HG03039 (cell line): ENCODE results near the gene PRSS48.
"Not testable (repeated sequence)": the region's sequence is repeated elsewhere in the genome, so short reads cannot be mapped to it uniquely, and the experiment has no call there.

Experiments
- ATAC-seq: cut with Tn5 transposase; IDR thresholded peaks from one replicate; pipeline ENCODE4 v1.9.1; 2021; ENCODE audit warnings: mild to moderate bottlenecking, moderate library complexity; ENCODE audit not compliant: unreplicated experiment

Gene PRSS48

DNA sequence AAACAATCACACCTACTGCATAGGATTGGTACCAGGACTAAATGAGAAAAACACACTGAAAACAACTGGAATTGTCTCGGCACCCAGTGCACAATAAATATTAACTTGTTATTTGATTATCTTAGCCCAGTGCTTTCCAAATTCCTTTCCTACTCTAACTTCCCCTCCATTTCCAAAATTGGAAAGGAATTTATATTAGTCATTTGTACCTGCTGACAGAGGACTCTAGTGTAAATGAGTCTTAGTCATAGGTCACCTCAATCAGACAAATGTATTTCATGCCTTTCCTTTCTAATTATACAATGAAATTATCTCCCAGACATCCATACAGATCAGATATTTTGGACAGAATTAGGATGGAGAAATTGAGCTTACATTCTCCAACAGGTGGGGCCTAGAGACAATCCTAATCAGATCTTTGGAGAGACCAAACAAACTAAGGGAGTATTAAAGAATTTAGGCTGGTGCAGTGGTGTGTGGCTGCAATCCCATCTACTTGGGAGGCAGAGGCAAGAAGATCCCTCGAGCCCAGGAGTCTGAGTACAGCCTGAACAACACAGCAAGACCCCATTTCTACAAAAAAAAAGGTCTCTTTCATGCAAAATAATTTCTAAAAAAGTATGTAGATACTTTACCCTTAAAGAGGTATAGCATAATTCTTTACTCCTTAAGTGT is 38.4 kb downstream of the PRSS48 start:
- no peak for ATAC-seq

DNA sequence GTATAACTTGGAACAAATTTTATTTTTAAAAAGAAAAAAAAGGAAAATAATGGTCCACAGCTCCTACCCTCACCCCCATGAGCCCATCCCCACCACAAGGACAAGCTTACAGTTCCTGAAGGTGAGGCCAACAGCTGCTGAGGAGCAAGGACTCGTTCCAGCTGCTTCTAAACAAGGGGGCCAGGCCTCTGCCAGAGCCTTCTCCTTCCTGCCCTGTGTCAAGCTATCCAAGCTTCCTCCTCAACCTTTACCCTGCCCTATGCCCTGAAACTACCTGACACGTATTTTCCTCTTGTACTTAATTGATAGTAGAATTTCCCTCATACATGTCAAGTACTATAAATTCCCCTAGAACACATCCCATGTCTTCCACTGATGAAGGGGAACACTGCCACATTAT is 39.7 kb downstream of the PRSS48 start:
- ATAC-seq, result no peak

DNA sequence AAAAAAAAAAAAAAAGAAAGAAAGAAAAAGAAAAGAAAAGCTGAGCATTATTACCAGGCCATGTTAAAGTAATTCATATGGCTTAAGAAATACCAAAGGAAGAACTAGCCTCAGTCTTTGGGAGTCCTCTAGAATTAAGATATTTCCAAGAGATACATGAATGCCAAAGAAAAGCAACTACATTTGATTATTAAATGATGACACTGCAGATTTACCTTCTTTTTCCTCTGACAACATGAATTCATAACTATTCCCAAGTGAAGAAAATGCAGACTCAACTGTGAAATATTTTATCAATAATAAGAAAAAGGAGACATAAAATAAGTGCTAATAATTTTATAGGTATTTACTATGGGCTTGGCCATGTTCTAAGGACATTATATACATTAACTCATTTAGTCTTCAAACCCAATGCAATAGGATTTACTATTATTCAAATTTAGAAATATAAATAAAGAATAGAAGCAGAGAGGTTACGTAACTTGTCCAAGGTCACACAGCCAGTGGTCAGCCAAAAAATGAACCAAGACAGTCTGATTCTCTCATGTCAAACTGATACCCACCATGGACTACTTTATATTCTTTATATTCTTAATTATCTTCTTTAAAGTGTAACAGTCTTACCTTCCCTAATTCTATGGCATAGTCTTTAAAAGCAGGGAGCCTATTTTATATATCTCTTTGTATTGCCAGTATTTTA is 41.5 kb downstream of the PRSS48 start:
- ATAC-seq, result no peak

DNA sequence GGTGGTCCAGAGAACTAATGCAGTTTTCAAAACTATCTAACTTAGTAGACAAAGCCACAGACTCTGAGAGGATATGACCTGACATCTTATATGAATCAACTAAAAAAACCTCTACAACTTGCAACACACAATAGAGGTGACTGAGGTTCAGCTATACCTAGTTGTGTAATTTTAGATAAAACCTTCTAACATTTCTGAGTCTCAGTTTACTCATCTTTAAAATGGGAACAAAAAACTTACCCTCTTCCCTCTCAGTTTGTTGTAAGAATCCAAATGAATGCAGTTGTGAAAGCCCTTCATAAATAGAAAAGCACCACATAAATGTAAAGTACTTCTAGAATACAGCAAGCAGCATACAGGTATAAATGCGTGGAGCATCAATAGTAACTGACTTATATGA is 42.5 kb downstream of the PRSS48 start:
- ATAC-seq, result no peak

DNA sequence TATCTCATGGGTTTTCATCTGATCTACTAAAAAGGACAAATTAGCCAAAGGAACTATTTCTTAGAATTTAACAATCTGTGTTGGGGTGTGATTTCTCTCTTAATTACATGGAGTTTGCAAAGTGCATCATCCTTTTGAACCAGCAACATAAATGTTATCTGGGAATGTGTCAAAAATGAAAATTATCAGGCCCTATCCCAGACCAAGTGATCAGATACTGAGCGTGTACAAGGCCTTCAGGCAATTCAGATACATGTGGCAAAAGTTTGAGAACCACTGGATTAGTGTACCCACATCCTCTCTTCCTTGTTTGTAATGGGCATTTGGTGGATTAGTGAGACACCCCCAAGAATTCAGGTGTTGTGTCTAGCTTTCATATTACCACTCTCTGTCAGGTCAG is 44.6 kb downstream of the PRSS48 start:
- no peak for ATAC-seq

DNA sequence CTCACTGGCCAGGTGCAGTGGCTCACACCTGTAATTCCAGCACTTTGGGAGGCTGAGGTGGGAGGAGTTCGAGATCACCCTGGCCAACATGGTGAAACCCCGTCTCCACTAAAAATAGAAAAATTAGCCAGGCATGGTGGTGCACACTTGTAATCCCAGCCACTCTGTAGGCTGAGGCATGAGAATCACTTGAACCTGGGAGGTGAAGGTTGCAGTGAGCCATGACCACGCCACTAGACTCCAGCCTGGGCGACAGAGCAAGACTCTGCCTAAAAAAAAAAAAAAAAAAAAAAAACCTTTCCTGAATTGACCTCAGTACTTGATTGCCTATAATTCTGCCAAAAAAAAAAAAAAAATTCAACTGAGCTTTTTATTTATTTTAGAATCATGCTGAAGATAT is 45.2 kb downstream of the PRSS48 start:
- ATAC-seq, result not testable (repeated sequence)

DNA sequence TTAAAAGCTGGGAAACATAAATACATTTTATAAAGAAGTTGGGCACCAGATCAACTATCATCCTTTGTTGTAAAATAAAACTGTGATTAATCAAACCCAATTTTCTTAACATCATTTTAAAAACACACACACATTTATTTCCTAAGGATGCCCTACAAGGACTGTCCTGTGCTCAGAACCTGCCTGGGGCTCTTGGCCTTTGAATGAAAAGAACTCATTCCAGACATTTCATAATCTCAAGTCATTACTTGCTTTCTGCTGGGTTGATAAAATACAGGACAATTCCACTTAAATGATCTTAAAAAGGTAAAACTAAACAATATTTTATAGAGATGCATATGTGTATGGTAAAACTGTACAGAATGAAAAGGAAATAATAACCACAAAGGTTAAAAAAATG is 45.6 kb downstream of the PRSS48 start:
- ATAC-seq, result no peak

DNA sequence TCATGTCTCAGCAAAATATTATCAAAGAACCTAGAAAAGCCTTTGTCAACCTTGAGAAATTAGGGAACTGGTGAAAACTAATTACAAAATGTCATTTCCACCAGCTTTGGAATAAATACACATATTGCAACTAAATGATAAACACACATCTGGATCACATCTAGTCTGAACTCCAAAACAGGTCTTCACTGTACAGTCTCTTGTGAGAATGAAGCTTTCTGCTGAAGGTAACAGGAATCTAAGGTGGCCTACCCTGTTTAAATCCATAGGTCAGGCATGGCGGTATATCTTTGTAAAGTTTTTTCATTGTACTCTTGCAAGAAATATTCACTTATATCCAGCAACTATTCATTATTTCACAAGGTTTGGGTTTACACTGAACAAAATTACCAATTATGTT is 46.7 kb downstream of the PRSS48 start:
- no peak for ATAC-seq

DNA sequence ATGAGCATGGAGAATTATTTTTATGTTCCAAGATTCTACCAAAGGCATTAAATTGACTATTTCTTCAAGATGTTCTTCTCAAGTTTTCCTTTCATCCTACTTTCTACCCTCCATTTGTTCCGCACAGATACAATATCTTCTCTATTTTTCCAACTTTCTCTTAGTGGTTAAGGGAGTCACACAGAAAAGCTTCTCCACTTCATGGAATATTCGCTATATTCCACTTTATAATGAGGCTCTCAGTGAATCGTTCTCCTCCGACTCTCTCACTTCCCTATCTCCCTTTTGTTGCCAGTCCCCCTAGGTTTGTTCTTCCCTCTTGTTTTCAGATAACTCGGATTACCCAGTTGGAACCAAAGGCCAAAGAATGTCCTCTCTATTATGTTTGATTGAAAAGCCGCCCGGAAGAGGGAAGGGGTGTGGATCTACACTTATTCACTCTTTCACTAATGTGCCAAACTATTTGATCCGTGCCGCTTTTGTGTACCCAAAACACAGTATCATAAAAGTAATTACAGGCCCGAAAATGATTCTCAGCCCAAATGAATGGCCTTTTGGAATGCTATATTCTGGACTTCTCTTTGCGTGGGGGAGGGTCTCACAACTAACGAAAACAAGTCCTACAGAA is 47.3 kb downstream of the PRSS48 start:
- ATAC-seq, result no peak

DNA sequence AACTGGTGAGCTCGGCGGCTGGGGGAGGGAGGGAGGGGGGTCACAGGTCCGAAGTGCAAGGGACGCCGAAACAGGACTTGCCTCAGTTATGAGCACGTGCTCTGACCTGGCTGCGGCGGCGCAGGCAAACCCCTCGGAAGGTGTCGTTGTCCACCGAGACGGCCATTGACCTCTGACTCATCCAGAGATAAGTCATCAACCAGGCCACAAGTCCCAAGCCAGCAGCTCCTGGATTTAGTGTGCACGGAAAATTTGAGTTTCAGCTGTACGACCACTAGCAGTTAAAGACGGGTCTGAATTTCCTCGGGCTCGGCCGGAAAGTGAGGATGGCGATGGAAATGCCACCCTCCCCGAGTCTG is 47.8 kb downstream of the PRSS48 start:
- ATAC-seq, result no peak

DNA sequence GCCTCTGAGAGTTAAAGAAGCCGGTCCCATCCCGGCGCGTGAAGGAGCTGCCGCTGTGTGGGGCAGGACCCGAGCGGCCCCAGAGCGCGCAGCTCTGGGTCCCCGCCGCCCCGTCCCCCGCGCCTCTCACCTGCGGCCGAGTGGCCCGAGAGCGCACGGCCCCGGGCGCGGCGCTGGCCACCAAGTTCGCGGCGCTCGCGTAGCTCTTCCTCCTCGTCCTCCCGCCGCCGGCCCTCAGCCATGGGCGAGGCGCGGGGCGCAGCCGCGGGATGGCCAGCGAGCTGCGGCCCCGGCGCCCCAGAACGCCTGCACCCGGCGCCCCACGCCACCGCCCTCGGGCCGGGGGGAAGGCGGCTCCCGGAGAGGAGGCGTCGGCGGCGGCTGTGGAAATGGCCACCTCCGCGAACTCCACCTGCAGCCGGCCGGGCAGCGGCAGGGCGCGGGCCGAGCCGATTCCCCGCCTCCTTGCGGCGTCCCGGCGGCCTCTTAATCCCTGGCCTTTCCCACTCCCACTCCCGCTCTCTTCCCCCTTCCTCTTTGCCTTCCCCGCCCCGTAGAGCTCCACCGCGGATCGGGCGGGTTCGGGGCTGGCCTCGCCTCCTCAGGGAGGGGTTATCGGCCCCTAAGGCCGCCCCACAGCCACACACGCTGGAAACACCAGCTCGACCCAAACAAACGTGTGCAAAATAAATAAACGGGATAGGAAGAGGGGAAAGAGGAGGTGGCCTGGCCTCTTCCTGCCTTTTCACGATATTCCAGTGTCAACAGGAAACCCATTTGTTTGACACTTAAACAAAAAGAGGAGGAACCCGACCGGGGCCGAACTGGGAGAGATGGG is 48.4 kb downstream of the PRSS48 start, which contains the start of gene SH3D19:
Gene SH3D19 (minus strand): TSS at position 495 of the 838 bp plus-strand sequence. CDS start 253 bp downstream, at position 242.
- ATAC-seq, result no peak

DNA sequence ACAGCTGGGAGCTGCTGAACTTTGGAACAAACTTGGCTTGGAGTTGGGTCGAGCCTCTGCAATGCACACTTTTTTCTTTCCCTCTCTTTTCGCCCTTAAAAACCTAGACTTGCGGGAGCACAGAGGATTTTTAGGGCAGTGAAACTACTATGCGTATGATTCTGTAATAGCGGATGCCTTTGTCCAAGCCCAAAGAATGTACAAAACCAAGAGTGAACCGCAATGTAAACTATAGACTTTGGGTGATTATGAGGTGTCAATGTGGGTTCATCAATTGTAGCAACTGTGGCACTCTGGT is 48.9 kb downstream of the PRSS48 start:
- ATAC-seq, result no peak

DNA sequence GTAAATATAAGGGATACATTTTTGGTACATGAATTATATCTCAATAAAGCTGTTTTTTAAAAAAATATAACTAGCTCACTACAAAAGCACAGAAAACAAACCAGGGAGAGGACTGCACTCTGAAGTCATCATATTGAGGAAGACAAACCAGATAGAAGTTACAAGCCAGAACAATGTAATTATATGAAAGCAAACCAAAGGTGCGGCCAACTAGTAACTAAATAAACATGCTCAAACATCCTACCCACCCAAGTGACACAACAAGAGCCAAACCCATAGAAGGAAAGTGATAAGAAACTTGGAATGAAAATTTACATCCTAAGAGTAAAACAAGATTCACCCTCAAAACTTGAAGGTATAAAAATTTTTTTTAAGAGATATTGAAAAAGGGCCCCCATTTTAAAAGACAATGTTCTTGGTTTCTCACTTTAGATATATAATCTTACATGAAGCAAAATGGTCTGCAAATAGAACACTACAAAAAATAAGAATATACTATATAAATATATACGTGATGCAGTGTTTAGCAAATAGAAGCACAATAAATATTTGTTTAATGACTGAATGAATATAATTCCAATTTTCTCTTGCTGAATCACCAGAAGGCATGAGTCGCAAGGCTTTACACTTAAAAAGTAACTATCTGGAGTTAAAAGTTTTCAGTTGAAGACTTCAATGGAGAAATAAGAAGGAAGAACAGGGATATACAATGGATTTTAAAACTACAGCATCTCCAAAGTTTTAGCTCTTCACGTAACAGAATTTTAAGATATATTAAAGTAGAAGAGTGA is 52.5 kb downstream of the PRSS48 start:
- no peak for ATAC-seq

DNA sequence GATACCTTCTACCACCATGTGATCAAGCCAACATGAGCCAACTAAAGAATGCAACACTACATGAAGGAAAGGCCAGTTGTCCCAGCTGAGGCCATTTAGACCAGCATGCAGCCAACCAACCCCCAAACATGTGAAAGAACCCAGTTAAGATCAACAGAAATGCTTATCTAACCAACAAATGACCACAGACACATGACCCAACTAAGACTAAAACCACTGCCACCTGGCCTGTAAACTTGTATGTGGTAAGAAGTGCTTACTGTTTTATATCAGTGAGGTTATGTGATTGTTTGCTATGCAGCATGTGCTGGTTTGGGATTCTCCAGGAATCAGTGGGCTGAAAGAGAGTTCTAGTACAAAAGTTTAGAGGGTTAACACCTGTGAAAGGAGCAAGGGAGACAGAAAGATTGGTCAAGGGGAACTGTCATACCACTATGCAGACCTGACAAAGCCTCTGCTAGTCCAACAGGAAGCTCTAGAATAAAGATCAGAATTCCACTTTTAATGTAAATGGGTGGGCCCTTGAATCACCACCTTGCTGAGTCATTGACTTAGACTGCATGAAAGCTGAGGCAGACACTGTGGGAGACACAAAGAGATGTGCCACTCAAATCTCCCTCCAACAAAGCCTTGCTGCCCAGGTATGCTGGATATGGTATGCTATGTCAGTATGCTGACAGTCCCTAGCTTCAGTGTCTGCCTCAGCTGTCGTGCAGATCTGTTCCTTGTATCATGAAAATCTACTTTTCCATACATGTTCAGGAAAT is 54.5 kb downstream of the PRSS48 start:
- no peak for ATAC-seq

DNA sequence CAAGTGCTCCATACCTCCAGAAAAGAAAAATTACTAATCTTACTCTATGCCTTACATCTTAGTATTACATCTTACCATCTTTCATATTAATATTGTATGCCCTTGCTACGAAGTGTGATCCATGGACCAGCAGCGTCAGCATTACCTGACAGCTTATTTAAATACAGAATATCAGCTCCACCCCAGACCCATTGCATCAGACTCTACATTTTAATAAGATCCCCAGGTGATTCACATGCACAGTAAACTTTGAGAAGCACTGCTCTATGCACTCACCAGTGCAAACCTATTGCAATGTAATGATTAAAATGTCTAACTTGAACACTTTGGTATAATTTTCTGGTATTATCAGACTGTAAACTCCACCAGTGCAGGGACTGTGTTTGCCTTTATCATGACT is 62.5 kb downstream of the PRSS48 start:
- no peak for ATAC-seq

DNA sequence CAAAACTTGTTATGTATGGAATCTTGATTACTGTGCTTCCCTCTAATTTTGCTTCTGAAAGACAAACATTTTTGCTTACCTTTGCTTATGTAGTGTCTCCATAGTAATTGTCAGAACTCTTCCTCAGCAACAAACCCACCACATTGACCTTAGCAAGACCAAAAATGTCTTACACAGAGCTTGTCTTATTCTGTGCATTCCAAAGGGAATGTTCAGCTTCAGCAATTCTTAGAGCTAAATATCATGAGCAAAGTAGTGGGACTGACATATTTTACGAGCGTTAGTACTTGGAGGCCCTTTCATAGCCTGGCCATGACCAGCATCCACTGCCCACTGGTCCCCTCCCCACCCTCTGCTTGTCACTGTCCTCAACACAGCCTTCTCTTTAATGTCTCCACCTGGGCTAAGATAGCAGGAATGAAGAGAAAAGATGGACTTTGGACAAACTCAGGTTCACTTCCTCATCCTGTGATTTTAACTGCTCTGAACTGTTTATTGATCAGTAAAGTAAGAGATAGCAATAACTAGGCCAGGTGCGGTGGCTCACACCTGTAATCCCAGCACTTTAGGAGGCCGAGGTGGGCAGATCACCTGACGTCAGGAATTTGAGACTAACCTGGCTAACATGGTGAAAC is 63.9 kb downstream of the PRSS48 start:
- no peak for ATAC-seq
